ENCODE data around the gene BTG3. TPM values are rescaled to one million over a fixed set of nuclear protein-coding genes. Genes with fewer than 3 reads are reported as not detected.

BTG3 gene
- total RNA-seq, 4 donors from 2014 or later = 28.9 to 88.7 (median 41.6) TPM

- no peak for TF ChIP-seq CTCF (IDR thresholded peaks at IDR 0.05; ENCODE audit: low read depth)
These were observed 31.5 kb upstream of the BTG3 start for GRCh38 chr21:17644186-17644585.

- no peak for TF ChIP-seq CTCF (IDR thresholded peaks at IDR 0.05; ENCODE audit: low read depth)
These were observed 28.1 kb upstream of the BTG3 start for GRCh38 chr21:17640821-17641220.

- TF ChIP-seq CTCF (IDR thresholded peaks at IDR 0.05; ENCODE audit: low read depth) = no peak
These were observed 24.0 kb upstream of the BTG3 start for GRCh38 chr21:17636711-17637110.

GRCh38 chr21:17631195-17631594 lies 18.5 kb upstream of the BTG3 start:
- no peak for TF ChIP-seq CTCF (IDR thresholded peaks at IDR 0.05; ENCODE audit: low read depth)

GRCh38 chr21:17622018-17622417 lies 9.3 kb upstream of the BTG3 start:
- TF ChIP-seq CTCF (IDR thresholded peaks at IDR 0.05; ENCODE audit: low read depth) = no peak

- TF ChIP-seq CTCF (IDR thresholded peaks at IDR 0.05; ENCODE audit: low read depth) = no peak
These were observed 4.1 kb upstream of the BTG3 start for GRCh38 chr21:17616831-17617230.

- no peak for TF ChIP-seq CTCF (IDR thresholded peaks at IDR 0.05; ENCODE audit: low read depth)
These were observed 558 bp upstream of the BTG3 start for GRCh38 chr21:17613242-17613676.
